ENCODE data around the gene SLC39A11.

Gene SLC39A11

DNA sequence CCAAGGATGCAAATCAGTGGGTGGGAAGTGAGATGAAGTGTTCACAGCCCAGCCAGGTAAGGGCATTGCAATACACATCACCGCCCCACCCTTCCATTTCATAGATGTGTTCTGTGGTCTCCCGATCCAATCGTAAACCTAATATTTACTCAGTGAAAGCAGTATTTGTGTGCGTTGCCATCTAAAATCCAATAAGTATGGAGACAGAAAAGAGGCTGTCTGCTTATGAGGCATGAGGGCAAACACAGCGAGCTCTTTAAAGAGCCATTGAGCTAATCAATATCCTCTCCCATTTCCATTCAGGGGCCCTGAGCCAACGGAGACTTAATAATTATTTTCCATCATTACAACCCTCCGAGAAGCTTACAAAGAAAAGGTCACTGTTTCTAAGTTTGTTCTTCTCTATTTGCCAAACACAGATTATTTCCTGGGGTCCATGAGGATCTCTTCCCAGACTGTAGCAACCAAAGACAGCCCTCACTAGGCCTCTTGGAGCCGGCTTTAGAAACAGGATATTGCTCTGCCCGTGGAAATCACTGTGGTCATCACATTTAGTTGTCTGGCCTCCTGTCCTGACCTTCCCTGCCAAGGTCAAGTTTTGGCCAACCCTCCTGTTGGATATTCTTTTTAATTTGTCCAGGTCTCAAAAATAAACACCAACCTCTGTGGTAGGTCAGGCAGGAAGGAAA is 120.1 kb downstream of the SLC39A11 start:
- DNase-seq, result peak; percentile 39

DNA sequence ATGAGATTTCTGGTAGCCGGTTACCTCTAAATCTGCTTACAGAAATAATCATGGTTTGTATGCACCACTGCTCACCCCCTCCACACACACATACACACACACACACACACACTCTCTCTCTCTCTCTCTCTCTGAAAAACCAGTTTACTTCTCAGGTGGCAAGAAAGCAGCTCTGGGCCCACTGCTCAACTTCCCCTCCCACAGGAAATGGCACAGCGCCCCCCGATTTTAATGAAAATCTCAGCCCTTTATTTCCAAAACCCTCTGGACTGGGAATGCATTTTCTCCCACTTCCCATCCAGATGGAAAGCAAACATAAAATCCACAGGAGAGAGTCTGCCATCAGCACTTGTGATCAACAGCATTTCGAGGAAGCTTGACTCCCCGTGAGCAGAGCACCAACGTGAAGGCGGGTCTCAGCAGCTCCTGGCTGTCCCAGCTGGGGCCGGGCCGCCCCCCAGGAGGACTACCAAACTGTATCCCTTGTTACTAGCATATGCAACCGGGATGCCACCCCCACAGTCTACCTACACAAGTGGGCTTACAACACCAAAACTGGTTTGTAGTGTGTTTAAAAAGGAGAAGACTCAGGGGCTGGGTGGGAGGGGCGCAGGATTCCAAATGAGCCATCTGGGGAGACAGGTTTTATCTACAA is 121.1 kb downstream of the SLC39A11 start:
- no peak for DNase-seq

DNA sequence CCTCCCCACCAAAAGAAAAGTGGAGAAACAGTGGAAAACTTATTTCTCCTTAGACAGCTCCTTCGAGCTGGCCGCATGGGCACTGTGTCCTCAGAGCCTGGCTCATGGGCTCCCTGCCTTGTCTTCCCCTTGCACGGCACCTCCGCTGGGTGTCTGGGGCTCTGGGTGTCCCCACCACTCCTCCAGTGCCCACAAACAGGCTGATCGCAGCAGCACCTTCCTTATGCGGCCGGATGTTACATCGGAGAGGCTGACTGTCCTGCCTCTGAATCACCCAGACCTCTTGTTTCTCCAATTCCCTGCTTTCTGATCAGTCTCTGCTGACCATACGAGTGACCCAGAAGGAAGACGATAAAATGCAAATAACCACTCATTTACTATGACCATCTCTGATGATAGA is 121.7 kb downstream of the SLC39A11 start:
- no peak for DNase-seq

DNA sequence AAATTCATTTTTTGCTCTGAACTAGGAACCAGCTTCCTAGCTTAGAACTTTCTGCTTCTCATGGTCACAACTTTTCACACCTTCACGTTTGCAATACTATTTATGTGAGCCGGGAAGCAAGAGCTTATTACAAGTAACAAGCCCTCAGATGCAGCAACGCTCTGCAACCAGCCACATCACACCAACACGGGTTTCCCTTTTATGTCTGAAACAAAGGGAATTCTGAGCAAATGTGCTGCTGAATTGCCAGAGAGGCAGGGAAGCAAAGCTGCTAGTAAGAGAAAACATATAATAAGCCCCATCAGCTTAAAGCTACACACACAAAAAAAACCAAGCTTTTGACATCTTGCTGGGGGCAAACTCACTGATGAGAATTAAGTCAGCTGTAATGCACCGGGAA is 122.2 kb downstream of the SLC39A11 start:
- no peak for DNase-seq

DNA sequence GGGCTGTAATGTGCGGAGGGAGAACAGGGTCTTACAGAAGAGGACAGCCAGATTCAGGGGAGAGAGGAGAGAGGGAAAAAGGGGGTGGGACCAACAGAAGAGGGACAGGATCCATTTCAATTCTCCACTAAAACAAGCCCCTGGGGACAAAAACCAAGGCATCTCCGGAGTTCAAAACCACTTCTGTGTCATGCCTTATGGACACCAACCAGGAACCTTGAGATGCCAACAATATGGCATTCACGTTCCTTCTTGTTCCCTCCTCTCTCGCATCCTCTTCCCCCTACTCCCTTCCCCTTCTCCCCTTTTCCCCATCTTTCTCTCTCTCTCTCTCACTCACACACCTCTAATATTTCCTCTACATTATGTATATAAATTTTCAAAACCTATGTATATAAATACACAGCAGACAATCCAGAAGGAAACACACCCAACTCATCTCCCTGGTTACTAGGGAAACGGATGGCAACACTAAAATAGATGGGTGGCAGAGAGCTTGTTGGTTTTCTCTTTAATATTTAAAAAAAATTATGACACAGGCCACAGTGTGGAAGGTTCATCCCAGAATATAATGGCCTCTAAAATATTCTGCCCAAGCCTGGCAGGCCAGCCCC is 123.1 kb downstream of the SLC39A11 start:
- no peak for DNase-seq

DNA sequence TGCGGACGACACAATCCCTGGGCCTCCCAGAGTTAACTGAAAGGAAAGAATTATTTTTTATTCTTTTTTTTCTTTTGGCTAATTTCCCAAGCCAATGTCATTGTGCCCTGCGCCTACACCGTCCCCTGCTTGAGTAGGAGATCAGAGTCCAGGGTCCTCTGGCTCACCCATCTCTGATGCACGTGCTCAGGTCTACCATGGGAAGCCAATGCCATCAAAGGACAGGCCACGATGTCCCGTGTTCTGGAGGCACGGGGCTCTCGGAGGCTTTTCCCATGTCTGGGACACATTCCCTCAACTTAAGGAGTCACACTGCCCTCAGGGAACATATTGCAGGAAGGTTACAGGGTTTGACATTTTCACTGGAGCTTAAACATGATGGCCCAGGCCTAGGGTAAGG is 123.7 kb downstream of the SLC39A11 start:
- DNase-seq, result no peak

DNA sequence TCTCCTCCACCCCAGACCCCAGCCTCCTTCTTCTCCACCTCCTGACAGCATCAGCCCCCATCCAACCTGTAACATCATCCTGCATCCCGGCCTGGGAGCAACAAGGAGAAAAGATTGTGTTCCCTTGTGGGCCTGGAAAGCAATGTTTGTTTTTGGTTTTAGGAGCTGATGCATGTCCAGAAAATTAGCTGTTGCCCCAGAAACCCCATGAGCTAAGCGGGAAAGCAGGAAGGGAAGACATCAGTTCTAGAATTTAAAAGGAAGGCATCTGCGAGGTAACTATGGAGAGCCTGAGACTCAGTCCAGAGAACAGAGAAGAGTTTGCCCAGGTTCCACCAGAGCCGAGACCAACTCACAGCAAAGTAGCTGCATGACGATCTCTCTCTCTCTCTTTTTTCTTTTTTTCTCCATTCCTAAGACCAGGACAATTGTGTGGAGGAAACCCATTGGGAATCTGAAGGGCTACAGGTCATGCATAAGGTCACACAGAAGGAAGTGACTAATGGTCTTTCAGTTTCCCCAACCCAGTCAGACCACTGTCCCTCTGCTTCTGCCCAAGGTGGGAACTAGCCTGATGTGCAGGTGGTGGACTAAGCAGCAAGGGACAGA is 124.4 kb downstream of the SLC39A11 start:
- no peak for DNase-seq

DNA sequence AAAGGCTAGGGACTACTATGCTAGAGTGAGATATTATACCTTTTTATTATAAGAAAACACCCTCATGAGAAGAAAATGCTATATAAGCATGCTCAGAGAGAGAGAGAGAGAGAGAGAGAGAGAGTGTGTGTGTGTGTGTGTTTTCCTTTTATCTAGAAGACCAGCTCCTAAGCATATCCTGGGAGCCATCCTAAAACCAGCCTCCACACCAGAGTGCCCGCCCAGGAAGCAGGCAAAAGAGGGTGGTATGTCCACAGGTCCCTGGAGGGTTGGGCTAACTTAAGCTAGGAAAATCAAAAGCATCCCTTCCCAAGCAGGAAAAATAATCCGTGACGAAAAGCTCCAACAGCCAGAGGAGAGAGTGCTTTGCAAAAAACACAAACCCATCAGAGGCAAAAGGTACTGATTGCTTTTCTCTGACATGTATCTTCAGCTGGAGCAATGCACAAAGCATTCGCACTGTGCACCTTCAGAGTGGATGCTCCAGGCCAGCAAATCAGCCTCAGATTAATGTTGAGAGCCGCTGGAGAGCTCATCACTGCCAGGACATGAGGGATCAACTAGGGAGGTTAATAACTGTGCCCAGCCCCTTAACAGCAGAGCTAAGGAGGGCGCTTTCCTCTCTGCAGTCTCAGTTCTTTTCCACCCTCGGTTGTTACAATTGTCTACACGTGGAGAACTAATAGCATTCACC is 125.1 kb downstream of the SLC39A11 start:
- DNase-seq, result no peak

DNA sequence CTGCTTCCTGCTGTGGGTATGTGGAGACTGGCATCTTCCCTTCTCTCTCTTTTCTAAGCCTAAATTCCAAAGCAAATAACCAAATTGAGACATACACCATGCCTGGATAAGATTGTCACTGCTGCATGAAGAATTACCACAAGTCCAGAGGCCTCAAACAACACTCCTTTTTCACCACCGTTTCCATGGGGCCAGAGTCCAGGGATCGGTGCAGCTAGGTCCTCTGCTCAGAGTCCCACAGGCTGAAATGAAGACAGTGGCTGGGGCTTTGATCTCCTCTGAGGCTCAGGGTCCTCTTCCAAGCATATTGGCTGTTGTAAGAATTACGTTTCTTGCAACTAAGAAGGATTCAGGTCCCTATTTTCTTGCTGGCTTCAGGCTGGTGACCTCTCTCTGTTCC is 130.4 kb downstream of the SLC39A11 start:
- DNase-seq, result no peak

DNA sequence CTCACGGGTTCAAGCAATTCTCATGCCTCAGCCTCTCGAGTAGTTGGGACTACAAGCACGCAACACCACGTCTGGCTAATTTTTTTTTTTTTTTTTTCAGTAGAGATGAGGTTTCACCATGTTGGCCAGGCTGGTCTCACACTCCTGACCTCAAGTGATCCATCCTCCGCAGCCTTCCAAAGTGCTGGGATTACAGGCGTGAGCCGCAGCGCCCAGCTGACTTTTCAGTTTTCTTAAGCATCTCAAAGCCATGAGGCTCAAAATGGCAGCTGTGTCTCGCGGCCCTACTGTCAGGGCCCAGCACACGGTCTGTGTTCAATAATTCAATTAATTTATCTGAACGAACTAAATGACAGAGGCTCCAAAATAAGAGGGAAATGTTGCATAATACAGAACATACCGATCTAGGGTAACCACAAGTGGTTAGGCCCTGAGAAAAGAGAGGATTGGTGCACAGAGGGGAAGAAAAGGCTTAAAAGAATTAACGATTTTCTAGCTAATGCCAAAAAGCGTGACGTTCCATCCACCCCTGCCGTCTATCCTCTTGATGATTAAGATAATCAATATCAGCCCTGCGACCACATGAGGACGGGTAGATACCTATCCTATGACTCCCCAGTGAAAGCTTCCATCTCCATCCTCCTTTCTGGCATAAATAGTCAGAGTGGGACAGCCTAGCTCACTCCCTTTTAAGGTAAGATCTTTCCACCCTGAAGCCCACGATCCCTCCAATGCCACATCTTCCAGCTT is 136.9 kb downstream of the SLC39A11 start:
- no peak for DNase-seq

DNA sequence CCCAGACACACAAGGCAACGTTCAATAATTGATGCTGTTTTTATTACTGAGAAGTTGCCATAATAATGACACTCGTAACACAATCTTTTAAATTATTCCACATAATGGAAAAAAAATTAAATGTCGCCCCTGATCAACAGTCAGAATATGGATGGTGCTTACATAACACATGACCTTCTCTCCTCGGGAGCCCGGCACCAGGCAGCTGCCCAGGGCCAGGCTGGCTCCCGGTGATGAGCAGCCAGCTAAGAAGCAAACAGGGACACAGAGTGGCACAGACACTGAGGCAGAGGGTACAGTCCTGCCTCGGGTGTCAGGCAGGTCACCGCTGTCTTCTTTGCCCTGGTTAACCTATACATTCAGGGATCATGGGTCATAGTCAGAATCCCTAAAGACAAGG is 137.9 kb downstream of the SLC39A11 start:
- no peak for DNase-seq

DNA sequence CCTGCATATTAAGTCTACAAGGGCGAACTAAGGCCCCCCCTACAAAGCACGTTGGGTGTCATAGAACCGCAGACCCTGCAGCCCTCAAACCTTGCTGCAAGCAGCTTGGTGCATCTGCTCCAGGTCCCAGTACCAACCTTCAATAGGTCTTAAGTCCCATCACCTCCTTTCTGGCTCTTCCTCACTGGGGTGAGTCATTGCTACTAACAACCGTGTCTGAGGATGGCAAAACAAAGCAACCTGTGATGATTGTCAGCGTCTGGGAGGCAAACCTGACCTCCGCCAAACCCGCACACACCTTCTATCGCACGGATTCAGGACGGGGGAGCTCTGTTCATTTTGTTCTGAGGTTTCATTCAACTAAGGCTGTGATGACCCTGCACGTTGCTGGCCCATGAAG is 138.9 kb downstream of the SLC39A11 start:
- DNase-seq, result no peak

DNA sequence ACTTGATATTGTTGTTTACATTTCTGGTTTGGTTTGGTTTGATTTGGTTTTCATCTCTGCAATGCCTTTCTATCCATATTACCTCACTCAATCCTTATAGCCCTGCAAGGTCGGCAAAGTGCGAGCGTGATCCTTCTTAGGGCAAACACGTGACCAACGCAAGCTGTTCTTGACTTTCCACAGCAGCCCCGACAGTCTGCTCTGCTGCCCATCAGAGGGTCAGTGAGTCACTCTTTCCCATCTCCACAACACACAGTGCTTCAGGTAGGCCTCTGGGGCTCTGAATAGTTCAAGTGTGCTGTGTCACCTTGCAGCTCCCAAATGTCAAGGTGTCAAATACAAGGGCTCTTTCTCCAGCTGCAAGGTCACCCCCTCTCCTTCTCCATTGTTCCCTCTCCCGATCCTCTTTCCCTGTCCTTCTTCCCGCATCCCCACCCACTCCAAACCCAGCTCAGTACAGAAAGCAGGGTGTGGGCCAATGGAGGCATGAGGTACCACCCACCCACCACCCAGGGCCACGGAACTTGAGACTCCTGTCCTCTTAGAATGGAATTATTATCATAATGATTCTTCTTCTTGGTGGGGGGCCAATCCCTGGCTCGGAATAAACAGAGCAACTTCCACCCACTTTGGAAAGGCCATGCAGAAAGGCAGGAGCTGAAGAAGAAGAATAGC is 139.7 kb downstream of the SLC39A11 start:
- DNase-seq, result no peak

DNA sequence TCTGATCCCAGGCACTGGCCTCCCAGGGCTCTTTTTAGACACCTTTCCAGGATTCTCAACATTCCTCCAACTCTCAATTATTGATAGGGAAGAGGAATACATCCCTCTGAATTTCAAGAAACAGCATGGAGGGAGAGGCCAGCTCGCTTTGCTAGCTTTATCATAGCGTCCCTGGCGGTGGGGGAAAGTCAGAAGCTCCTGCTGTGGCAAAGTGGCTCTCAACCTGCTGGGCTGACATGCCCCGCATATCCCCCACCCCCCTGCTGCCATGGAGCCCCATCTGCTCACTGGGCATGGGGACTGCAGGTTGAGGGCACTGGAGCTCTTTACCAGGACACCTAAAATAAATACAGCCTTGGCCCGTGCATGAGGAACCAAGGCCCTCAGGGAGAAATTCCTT is 140.3 kb downstream of the SLC39A11 start:
- DNase-seq, result no peak

DNA sequence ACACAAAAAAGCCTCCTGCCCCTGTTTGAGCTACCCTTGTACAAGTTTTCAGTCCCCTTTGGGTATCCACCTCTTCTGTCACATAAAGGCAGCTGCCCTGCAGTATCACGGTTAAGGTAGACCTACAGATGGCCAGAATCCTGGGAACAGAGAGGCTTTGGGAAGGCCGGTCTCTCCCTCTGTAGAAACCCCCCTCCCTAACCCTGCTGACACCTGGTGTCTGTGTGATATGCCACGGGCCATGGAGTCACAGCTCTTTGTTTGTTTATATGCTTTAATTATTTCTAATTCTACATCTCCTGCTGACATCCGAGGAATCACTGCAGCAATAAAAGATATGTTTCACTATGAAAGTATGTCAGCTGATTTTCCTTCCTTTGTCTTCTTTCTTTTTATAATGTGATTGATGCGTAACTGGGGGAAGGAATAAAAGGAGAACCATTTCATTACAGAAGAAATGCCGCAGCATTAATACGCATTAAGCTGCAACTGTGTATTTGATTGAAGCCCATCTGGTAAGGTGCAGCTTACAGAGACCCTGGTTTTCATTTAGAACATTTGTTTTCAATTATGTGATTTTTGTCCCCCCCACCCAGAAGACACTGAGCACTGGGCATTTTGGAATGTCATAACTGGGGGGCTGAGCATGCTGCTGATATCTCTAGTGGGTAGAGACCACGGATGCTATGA is 142.1 kb downstream of the SLC39A11 start:
- no peak for DNase-seq

DNA sequence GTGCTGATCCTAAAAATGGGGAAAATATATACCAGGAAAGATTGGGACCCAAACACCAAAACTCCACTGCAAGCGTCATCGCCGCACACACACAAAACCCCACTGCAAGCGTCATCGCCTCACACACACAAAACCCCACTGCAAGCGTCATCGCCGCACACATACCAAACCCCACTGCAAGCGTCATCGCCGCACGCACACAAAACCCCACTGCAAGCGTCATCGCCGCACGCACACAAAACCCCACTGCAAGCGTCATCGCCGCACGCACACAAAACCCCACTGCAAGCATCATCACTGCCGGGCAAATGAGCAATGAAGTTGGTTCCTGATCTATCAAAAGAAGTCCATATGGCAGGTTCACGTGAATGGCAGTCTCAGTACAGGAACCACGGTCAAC is 144.4 kb downstream of the SLC39A11 start:
- DNase-seq, result no peak

DNA sequence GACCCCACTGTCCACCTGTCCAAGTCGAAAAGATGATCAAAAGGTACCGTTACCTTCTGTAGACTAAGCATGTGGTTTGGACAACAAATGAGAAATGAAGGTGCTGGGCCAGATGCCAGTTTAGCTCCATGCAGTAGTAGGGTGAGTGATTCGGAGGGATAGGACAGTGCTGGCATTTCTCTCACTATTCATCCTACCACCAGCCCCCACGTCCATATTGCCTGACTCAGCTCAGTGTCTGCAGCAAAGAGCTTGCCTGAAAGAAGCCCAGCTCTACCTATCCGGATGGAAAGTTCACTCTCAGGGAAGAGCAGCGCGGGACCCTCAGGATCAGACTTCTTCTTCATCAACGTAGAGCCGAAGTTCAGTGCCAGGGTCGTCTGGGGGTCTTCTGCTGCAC is 145.0 kb downstream of the SLC39A11 start:
- no peak for DNase-seq

DNA sequence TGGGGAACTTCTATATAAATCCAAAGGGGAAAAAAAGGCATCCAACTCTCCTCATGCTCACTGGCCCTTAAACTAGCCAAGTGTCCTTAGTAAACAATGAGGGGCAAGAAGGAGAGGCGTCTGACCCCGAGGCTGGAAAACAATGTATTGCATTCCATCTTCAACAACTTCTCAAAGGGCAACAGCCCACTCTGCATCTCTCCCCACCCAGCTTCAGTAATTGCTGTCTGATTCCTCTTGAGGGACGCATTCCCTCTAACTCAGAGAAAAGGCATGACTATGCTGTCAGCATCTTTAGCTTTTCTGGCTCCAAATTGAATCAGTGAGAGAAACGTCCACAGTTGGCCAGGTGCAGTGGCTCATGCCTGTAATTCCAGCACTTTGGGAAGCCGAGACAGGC is 145.8 kb downstream of the SLC39A11 start:
- no peak for DNase-seq

DNA sequence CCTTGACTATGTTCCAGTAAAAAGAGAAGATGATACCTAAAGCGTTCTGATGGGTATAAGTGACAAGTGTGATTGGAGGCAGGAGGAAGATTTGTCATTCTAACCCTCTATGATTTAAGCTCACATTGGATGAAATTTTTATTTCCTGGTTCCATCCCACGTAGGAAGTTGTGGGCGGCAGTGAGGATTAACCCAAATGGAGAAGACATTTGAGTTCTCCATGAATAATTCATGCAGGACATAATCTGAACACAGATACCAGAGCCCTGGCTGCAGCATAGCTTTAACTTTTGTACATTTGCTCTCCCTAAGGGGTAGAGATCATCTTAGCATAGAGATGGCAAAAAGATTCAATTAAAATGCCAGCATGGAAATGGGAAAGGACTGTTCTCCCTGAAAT is 146.3 kb downstream of the SLC39A11 start:
- DNase-seq, result no peak

DNA sequence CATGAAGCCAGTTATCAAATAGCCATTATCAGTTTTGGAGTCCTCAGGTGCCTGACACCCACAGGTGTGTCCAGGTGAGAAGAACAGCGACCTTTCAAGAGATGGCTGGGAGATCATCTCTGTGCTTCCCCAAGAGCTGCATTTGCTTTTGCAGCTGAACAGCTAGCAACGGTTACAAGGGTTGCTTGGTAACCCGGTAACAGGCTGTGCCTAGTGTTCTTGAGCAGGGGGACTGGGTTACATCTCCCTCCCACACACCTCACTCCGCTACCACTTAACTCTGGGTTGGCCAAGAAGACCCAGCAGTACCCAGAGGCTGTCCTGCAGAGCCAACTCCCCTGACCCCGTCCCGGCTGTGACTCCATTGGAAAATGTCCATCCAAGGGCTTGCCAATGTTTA is 147.0 kb downstream of the SLC39A11 start:
- no peak for DNase-seq

All from NCI-H2029 treated with DMSO at 0.1 percent for 48 hours (cell line).